ENCODE data around the gene TAF5L. TPM values are rescaled to one million over a fixed set of nuclear protein-coding genes. Genes with fewer than 3 reads are reported as not detected.

The TAF5L gene
- polyA plus RNA-seq, 2 donors: 4.8 to 9.4 TPM

DNA sequence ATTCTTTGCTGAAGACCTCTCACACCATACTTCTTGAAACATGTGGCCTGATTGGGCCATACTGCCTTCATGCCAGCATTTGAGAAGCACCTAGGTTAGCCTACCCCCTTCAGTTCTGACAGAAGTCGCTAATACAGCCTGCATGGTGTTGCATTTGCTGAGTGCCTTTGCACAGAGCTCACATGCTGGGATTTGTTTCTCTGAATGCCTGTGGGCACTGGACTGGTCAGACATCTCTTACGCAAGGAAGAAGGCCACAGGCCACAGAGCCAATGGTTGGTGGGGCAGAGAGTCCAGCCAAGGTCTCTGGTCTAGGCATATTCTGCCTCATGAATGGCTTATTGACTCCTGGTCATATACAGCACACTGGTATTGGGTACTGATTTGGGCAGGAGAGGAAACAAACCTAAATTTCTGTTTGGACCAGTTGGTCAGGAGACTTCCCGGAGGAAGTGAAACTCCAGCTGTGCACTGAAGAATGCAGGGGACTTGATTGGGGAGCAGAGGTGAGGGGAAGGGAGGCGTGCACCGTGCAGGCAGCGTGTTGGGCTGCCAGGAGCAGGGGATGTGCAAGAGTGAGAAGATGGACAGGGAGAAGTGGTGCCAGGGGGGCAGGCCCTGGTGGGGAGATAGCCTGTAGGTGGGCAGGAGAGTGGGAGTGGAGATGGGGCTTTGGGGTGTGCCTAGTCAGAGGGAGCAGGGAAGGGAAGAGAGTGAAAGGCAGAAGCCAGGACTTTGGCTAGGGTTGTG is 18.2 kb upstream of the TAF5L start:
- Histone ChIP-seq H3K27ac (ENCODE audit: low read depth in 2 of 2, low read length in 1 of 2) (no peak overlapping the region), H3K9me3 (ENCODE audit: control insufficient read depth in 2 of 2, insufficient read depth in 1 of 2, low read depth in 1 of 2, low read length in 1 of 2) (no peaks in the 10 kb centered on the region), H3K36me3 (ENCODE audit: control insufficient read depth in 2 of 2, insufficient read depth in 2 of 2, low read length in 1 of 2) (peaks cover 17% of the 10 kb centered on the region in 2 donors), H3K4me3 (ENCODE audit: low read depth in 1 of 2, low read length in 2 of 2) (no peak overlapping the region), H3K27me3 (ENCODE audit: control insufficient read depth in 1 of 2, insufficient read depth in 2 of 2, low read length in 2 of 2) (no peaks in the 10 kb centered on the region), H3K4me1 (ENCODE audit: control insufficient read depth in 2 of 2, insufficient read depth in 2 of 2, low read length in 1 of 2) (peaks cover 3 to 4% of the 10 kb centered on the region in 2 donors)
- WGBS, 2 donors: 91 to 94% methylated on average over 6 of the region's 6 CpGs

GRCh38 chr1:229642970-229643369 is 17.0 kb upstream of the TAF5L start:
- no peaks in the 10 kb centered on the region for H3K9me3 ChIP-seq (ENCODE audit: control insufficient read depth in 2 of 2, insufficient read depth in 1 of 2, low read depth in 1 of 2, low read length in 1 of 2)
- peaks cover 3 to 4% of the 10 kb centered on the region in 2 donors for H3K4me1 ChIP-seq (ENCODE audit: control insufficient read depth in 2 of 2, insufficient read depth in 2 of 2, low read length in 1 of 2)
- H3K27me3 ChIP-seq (ENCODE audit: control insufficient read depth in 1 of 2, insufficient read depth in 2 of 2, low read length in 2 of 2): no peaks in the 10 kb centered on the region
- WGBS, 2 donors: 96 to 99% methylated on average over 4 of the region's 4 CpGs
- H3K27ac ChIP-seq (ENCODE audit: low read depth in 2 of 2, low read length in 1 of 2): no peak overlapping the region
- H3K36me3 ChIP-seq (ENCODE audit: control insufficient read depth in 2 of 2, insufficient read depth in 2 of 2, low read length in 1 of 2): peaks cover 17% of the 10 kb centered on the region in 2 donors
- no peak overlapping the region for H3K4me3 ChIP-seq (ENCODE audit: low read depth in 1 of 2, low read length in 2 of 2)

GRCh38 chr1:229642376-229642775 is 16.5 kb upstream of the TAF5L start:
- 76 to 81% methylated on average over 5 of the region's 5 CpGs for WGBS, 2 donors
- no peaks in the 10 kb centered on the region for H3K9me3 ChIP-seq (ENCODE audit: control insufficient read depth in 2 of 2, insufficient read depth in 1 of 2, low read depth in 1 of 2, low read length in 1 of 2)
- H3K4me3 ChIP-seq (ENCODE audit: low read depth in 1 of 2, low read length in 2 of 2): no peak overlapping the region
- peaks cover 16 to 19% of the 10 kb centered on the region in 2 donors for H3K36me3 ChIP-seq (ENCODE audit: control insufficient read depth in 2 of 2, insufficient read depth in 2 of 2, low read length in 1 of 2)
- no peaks in the 10 kb centered on the region for H3K27me3 ChIP-seq (ENCODE audit: control insufficient read depth in 1 of 2, insufficient read depth in 2 of 2, low read length in 2 of 2)
- no peak overlapping the region for H3K27ac ChIP-seq (ENCODE audit: low read depth in 2 of 2, low read length in 1 of 2)
- peaks cover 3 to 4% of the 10 kb centered on the region in 2 donors for H3K4me1 ChIP-seq (ENCODE audit: control insufficient read depth in 2 of 2, insufficient read depth in 2 of 2, low read length in 1 of 2)

DNA sequence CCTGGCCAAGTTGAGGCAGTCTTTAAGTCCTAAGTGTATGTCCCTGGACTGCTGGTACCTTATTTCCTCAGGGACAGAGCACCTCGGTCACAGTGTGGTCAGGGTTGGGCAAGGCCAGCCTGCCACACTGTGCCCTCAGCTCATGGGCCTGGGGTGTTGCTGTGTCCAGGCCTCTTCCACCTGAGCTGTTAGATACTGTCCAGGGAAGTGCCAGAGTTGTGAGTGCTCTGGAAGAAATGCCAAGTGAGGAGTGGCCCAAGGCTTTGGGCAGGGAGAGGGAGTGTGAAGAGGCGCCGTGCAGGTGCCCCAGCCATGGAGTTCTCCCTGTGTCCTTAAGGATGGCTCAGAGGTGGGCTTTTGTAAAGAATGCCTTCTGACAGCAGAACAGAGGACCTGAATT is 15.4 kb upstream of the TAF5L start:
- Histone ChIP-seq H3K4me1 (ENCODE audit: control insufficient read depth in 2 of 2, insufficient read depth in 2 of 2, low read length in 1 of 2) (peaks cover 3 to 4% of the 10 kb centered on the region in 2 donors), H3K4me3 (ENCODE audit: low read depth in 1 of 2, low read length in 2 of 2) (no peak overlapping the region), H3K9me3 (ENCODE audit: control insufficient read depth in 2 of 2, insufficient read depth in 1 of 2, low read depth in 1 of 2, low read length in 1 of 2) (no peaks in the 10 kb centered on the region), H3K36me3 (ENCODE audit: control insufficient read depth in 2 of 2, insufficient read depth in 2 of 2, low read length in 1 of 2) (peaks cover 20% of the 10 kb centered on the region in 2 donors), H3K27me3 (ENCODE audit: control insufficient read depth in 1 of 2, insufficient read depth in 2 of 2, low read length in 2 of 2) (no peaks in the 10 kb centered on the region), H3K27ac (ENCODE audit: low read depth in 2 of 2, low read length in 1 of 2) (no peak overlapping the region)
- 80 to 88% methylated on average over 3 of the region's 3 CpGs for WGBS, 2 donors

GRCh38 chr1:229640455-229640854 is 14.5 kb upstream of the TAF5L start:
- Histone ChIP-seq H3K4me3 (ENCODE audit: low read depth in 1 of 2, low read length in 2 of 2) (no peak overlapping the region), H3K27ac (ENCODE audit: low read depth in 2 of 2, low read length in 1 of 2) (no peak overlapping the region), H3K4me1 (ENCODE audit: control insufficient read depth in 2 of 2, insufficient read depth in 2 of 2, low read length in 1 of 2) (peaks cover 3 to 4% of the 10 kb centered on the region in 2 donors), H3K27me3 (ENCODE audit: control insufficient read depth in 1 of 2, insufficient read depth in 2 of 2, low read length in 2 of 2) (no peaks in the 10 kb centered on the region), H3K9me3 (ENCODE audit: control insufficient read depth in 2 of 2, insufficient read depth in 1 of 2, low read depth in 1 of 2, low read length in 1 of 2) (no peaks in the 10 kb centered on the region), H3K36me3 (ENCODE audit: control insufficient read depth in 2 of 2, insufficient read depth in 2 of 2, low read length in 1 of 2) (peaks cover 22 to 29% of the 10 kb centered on the region in 2 donors)
- 59 to 66% methylated on average over 12 of the region's 12 CpGs for WGBS, 2 donors

- Histone ChIP-seq H3K27ac (ENCODE audit: low read depth in 2 of 2, low read length in 1 of 2) (no peak overlapping the region), H3K4me3 (ENCODE audit: low read depth in 1 of 2, low read length in 2 of 2) (no peak overlapping the region), H3K36me3 (ENCODE audit: control insufficient read depth in 2 of 2, insufficient read depth in 2 of 2, low read length in 1 of 2) (peaks cover 15 to 30% of the 10 kb centered on the region in 2 donors), H3K27me3 (ENCODE audit: control insufficient read depth in 1 of 2, insufficient read depth in 2 of 2, low read length in 2 of 2) (no peaks in the 10 kb centered on the region), H3K9me3 (ENCODE audit: control insufficient read depth in 2 of 2, insufficient read depth in 1 of 2, low read depth in 1 of 2, low read length in 1 of 2) (no peaks in the 10 kb centered on the region), H3K4me1 (ENCODE audit: control insufficient read depth in 2 of 2, insufficient read depth in 2 of 2, low read length in 1 of 2) (peaks cover 3 to 4% of the 10 kb centered on the region in 2 donors)
- WGBS, 2 donors: 94 to 96% methylated on average over 12 of the region's 12 CpGs
These were observed 11.8 kb upstream of the TAF5L start for GRCh38 chr1:229637746-229638145.

DNA sequence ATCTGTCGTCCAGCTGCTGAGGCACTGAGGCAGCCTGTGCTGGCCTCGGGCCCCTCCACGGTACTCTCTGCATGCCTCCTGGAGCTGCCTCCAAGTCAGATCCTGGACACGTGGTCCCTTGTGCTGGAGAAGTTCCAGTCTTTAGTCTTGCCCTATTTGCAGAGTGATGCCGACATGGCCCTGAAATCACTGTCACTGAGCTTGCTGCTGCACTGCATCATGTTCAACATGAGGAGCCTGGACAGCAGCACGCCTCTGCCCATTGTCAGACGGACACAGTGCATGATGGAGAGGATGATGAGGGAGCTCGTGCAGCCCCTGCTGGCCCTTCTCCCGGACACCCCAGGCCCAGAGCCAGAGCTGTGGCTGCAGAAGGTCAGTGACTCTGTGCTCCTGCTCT is 10.1 kb upstream of the TAF5L start:
- no peaks in the 10 kb centered on the region for H3K4me1 ChIP-seq (ENCODE audit: control insufficient read depth in 2 of 2, insufficient read depth in 2 of 2, low read length in 1 of 2)
- H3K9me3 ChIP-seq (ENCODE audit: control insufficient read depth in 2 of 2, insufficient read depth in 1 of 2, low read depth in 1 of 2, low read length in 1 of 2): no peaks in the 10 kb centered on the region
- H3K36me3 ChIP-seq (ENCODE audit: control insufficient read depth in 2 of 2, insufficient read depth in 2 of 2, low read length in 1 of 2): peaks cover 15 to 26% of the 10 kb centered on the region in 2 donors
- H3K27me3 ChIP-seq (ENCODE audit: control insufficient read depth in 1 of 2, insufficient read depth in 2 of 2, low read length in 2 of 2): no peaks in the 10 kb centered on the region
- 91% methylated on average over 9 of the region's 9 CpGs for WGBS, 2 donors
- no peak overlapping the region for H3K4me3 ChIP-seq (ENCODE audit: low read depth in 1 of 2, low read length in 2 of 2)
- H3K27ac ChIP-seq (ENCODE audit: low read depth in 2 of 2, low read length in 1 of 2): no peak overlapping the region

DNA sequence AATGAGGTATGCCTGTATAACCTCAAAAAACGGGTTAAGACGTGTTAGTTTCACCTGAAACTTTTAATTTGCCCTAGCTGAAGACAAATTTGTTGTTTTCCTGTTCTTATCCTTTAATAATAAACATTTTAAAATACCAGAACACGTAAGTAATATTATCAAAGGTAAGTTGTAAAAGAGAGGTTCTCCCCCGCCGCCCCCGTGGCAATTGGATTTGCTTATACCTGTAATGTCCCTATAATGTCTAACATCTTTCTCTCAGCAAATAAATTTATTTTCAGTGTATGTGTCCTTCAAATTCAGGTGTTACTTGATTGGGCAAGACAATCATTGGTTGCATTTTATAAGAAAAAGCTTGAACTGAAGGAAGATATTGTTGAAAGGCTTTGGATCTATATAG is 6.0 kb upstream of the TAF5L start:
- Histone ChIP-seq H3K4me1 (ENCODE audit: control insufficient read depth in 2 of 2, insufficient read depth in 2 of 2, low read length in 1 of 2) (no peaks in the 10 kb centered on the region), H3K27me3 (ENCODE audit: control insufficient read depth in 1 of 2, insufficient read depth in 2 of 2, low read length in 2 of 2) (no peaks in the 10 kb centered on the region), H3K27ac (ENCODE audit: low read depth in 2 of 2, low read length in 1 of 2) (no peak overlapping the region), H3K9me3 (ENCODE audit: control insufficient read depth in 2 of 2, insufficient read depth in 1 of 2, low read depth in 1 of 2, low read length in 1 of 2) (no peaks in the 10 kb centered on the region), H3K36me3 (ENCODE audit: control insufficient read depth in 2 of 2, insufficient read depth in 2 of 2, low read length in 1 of 2) (peaks cover 12 to 17% of the 10 kb centered on the region in 2 donors), H3K4me3 (ENCODE audit: low read depth in 1 of 2, low read length in 2 of 2) (no peak overlapping the region)
- WGBS, 2 donors: 95% methylated on average over 6 of the region's 6 CpGs

GRCh38 chr1:229631148-229631547 is 5.2 kb upstream of the TAF5L start:
- H3K36me3 ChIP-seq (ENCODE audit: control insufficient read depth in 2 of 2, insufficient read depth in 2 of 2, low read length in 1 of 2): peaks cover 4 to 13% of the 10 kb centered on the region in 2 donors
- H3K4me1 ChIP-seq (ENCODE audit: control insufficient read depth in 2 of 2, insufficient read depth in 2 of 2, low read length in 1 of 2): no peaks in the 10 kb centered on the region
- H3K27me3 ChIP-seq (ENCODE audit: control insufficient read depth in 1 of 2, insufficient read depth in 2 of 2, low read length in 2 of 2): no peaks in the 10 kb centered on the region
- no peaks in the 10 kb centered on the region for H3K9me3 ChIP-seq (ENCODE audit: control insufficient read depth in 2 of 2, insufficient read depth in 1 of 2, low read depth in 1 of 2, low read length in 1 of 2)
- no peak overlapping the region for H3K27ac ChIP-seq (ENCODE audit: low read depth in 2 of 2, low read length in 1 of 2)
- WGBS, 2 donors: 78% methylated on average over 3 of the region's 3 CpGs
- H3K4me3 ChIP-seq (ENCODE audit: low read depth in 1 of 2, low read length in 2 of 2): no peak overlapping the region

- Histone ChIP-seq H3K9me3 (ENCODE audit: control insufficient read depth in 2 of 2, insufficient read depth in 1 of 2, low read depth in 1 of 2, low read length in 1 of 2) (peaks cover 0 to 2% of the 10 kb centered on the region in 2 donors), H3K27ac (ENCODE audit: low read depth in 2 of 2, low read length in 1 of 2) (no peak overlapping the region), H3K36me3 (ENCODE audit: control insufficient read depth in 2 of 2, insufficient read depth in 2 of 2, low read length in 1 of 2) (no peaks in the 10 kb centered on the region), H3K4me3 (ENCODE audit: low read depth in 1 of 2, low read length in 2 of 2) (no peak overlapping the region), H3K4me1 (ENCODE audit: control insufficient read depth in 2 of 2, insufficient read depth in 2 of 2, low read length in 1 of 2) (peaks cover 0 to 3% of the 10 kb centered on the region in 2 donors), H3K27me3 (ENCODE audit: control insufficient read depth in 1 of 2, insufficient read depth in 2 of 2, low read length in 2 of 2) (no peaks in the 10 kb centered on the region)
- WGBS, 2 donors: 80 to 84% methylated on average over 2 of the region's 2 CpGs
These were observed 3.3 kb upstream of the TAF5L start for GRCh38 chr1:229629261-229629660.

Data from esophagus (tissue), 2 donors.